K562 (cell line): ENCODE measurements around the gene IFI27L1. TPM values are rescaled to one million over a fixed set of nuclear protein-coding genes. Genes with fewer than 3 reads are reported as not detected.

Experiments
- CBX5 ChIP-seq: IDR thresholded peaks from 2 replicates; pipeline ENCODE4 v1.6.1; 2014; ENCODE audit warnings: low read depth, borderline replicate concordance
- DACH1 ChIP-seq: fragments of 450-650 bp; IDR thresholded peaks from 2 replicates; pipeline ENCODE4 v1.6.1; 2018; ENCODE audit not compliant: partially characterized antibody
- EHMT2 ChIP-seq: fragments of 450-650 bp; IDR thresholded peaks from 2 replicates; pipeline ENCODE4 v1.6.1; 2018; ENCODE audit warnings: antibody characterized with exemption
- EZH2 ChIP-seq: IDR thresholded peaks from 2 replicates; pipeline ENCODE4 v1.6.1; 2012; ENCODE audit warnings: low read depth, mild to moderate bottlenecking, inconsistent platforms, low read length, borderline replicate concordance
- HOXB6 ChIP-seq: fragments of 250-450 bp; sonication (Bioruptor Pico); IDR thresholded peaks from 2 replicates; pipeline ENCODE4 v1.5.1; 2022; ENCODE audit warnings: mild to moderate bottlenecking, borderline replicate concordance
- POLR2H ChIP-seq: IDR thresholded peaks from 2 replicates; pipeline ENCODE4 v1.6.1; 2016; ENCODE audit warnings: missing genetic modification characterization, low read depth, mild to moderate bottlenecking, control low read depth, missing compliant biosample characterization, moderate library complexity
- PTBP1 ChIP-seq: fragments of 200-400 bp; formaldehyde crosslinking; IDR thresholded peaks from 2 replicates; pipeline ENCODE4 v1.6.1; 2017; ENCODE audit warnings: low read depth, low read length
- RBBP5 ChIP-seq: fragments of 200-600 bp; sonication (generic); IDR thresholded peaks from 2 replicates; pipeline ENCODE4 v1.6.1; 2012; ENCODE audit warnings: borderline replicate concordance, mild to moderate bottlenecking, low read length, control low read depth, inconsistent platforms; ENCODE audit not compliant: insufficient read depth, poor library complexity, severe bottlenecking
- RFX5 ChIP-seq: IDR thresholded peaks from 2 replicates; pipeline ENCODE4 v1.6.1; 2011; ENCODE audit warnings: low read depth, mild to moderate bottlenecking, improper control_type of control experiment, low read length
- TEAD4 ChIP-seq, 2 experiments: sonication (generic) in 1 of 2; formaldehyde crosslinking in 1 of 2; IDR thresholded peaks; 2 replicates each; pipeline versions ENCODE4 v1.6.1 to v1.8.0; 2012 to 2022; ENCODE audit warnings: borderline replicate concordance in 1 of 2, inconsistent platforms in 1 of 2, low read length in 1 of 2, mild to moderate bottlenecking in 1 of 2, missing genetic modification reagents in 1 of 2
- ZBTB1 ChIP-seq: sonication (generic); formaldehyde crosslinking; IDR thresholded peaks from 2 replicates; pipeline ENCODE4 v1.8.1; 2023; ENCODE audit warnings: missing genetic modification reagents, low read depth, mild to moderate bottlenecking, borderline replicate concordance
- ZNF77 ChIP-seq: fragments of 250-450 bp; sonication (Bioruptor Pico); IDR thresholded peaks from 2 replicates; pipeline ENCODE4 v1.5.0; 2020
- ZNF778 ChIP-seq: fragments of 450-650 bp; formaldehyde crosslinking; IDR thresholded peaks from 2 replicates; pipeline ENCODE4 v1.4.0; 2020; ENCODE audit warnings: mild to moderate bottlenecking, moderate library complexity
- polyA plus RNA-seq, 8 experiments: library from polyadenylated mRNA; depleted of rRNA in 4 of 8; stranded (reverse) in 5 of 8; unstranded in 3 of 8; fragments of >200 nt; fragmentation: Nextera tagmentation in 2 of 8; fragmentation: Illumina TruSeq in 1 of 8; extraction: Ambion mirVana in 2 of 8; extraction: Trizol in 1 of 8; gene quantifications; 2 replicates each; pipeline versions ENCODE4 v1.2.1 to v1.2.3, GENCODE V29; 2011 to 2014; ENCODE audit warnings: inconsistent platforms in 1 of 8, missing spikeins in 1 of 8
- total RNA-seq, 7 experiments: library from RNA; depleted of rRNA in 6 of 7; stranded (reverse); fragments of >200 nt in 6 of 7; fragmentation: Illumina TruSeq in 2 of 7; extraction: Trizol in 2 of 7; gene quantifications; 2 replicates each; pipeline versions ENCODE4 v1.2.1 to v1.2.3, GENCODE V29; 2011 to 2021; ENCODE audit warnings: low replicate concordance in 1 of 7
- TF ChIP-seq, protein P1 (sequence below): fragments of 450-650 bp; IDR thresholded peaks from 2 replicates; pipeline ENCODE4 v1.6.1; 2017; ENCODE audit warnings: mild to moderate bottlenecking, moderate library complexity
- TF ChIP-seq, protein P2 (sequence below): sonication (generic); formaldehyde crosslinking; IDR thresholded peaks from 2 replicates; pipeline ENCODE4 v1.8.0; 2022; ENCODE audit warnings: missing genetic modification reagents, mild to moderate bottlenecking, borderline replicate concordance
- TF ChIP-seq, protein P3 (sequence below): fragments of 250-450 bp; sonication (Bioruptor Pico); IDR thresholded peaks from 2 replicates; pipeline ENCODE4 v1.6.1; 2021; ENCODE audit warnings: mild to moderate bottlenecking

The IFI27L1 gene
- total and polyA plus RNA-seq, 9 of the 15 experiments (the other 6 are each of a cell fraction or from before 2014, with no cell fraction given): 14.5 to 28.0 (median 23.8) TPM

DNA sequence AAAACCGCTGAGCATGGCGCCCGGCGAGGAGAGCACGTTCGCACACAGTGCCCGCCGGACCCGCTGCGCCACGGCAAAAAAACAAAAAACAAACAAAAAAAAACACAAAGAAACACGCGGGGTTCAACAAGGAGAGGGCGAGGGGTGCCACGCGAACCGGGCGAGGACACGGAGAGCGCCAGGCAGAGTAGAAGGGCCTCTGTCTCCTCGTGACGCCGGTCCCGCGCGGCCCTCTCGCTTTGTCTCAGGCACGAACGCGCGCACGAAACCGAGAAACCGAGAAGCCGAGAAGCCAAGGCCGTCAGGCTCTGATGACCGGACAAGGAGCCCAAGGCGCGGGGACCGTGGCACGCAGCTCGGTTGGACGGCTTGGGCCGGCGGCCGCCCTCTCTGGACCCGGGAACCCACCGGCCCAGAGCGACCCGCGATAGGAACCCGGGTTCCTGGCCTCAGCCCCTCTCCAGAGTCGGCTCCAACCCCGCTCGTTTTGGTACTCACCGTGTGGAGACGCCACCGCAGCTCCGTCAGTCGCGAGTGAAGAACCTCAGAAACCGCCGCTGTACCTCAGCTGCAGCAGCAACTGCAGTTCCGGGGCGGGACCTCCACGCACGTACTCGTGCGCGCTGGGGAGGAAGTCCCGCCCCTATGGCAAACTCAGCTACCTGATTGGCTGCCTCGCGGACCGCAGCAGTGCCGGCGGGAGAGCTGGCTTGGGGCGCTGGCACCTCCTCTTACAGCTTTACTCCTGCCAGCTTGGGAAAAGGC lies at the start of gene IFI27L1, which contains the start of gene DDX24 (continued):
- TF ChIP-seq, protein P1, sequence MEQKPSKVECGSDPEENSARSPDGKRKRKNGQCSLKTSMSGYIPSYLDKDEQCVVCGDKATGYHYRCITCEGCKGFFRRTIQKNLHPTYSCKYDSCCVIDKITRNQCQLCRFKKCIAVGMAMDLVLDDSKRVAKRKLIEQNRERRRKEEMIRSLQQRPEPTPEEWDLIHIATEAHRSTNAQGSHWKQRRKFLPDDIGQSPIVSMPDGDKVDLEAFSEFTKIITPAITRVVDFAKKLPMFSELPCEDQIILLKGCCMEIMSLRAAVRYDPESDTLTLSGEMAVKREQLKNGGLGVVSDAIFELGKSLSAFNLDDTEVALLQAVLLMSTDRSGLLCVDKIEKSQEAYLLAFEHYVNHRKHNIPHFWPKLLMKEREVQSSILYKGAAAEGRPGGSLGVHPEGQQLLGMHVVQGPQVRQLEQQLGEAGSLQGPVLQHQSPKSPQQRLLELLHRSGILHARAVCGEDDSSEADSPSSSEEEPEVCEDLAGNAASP: no peak
- TF ChIP-seq, protein P2, sequence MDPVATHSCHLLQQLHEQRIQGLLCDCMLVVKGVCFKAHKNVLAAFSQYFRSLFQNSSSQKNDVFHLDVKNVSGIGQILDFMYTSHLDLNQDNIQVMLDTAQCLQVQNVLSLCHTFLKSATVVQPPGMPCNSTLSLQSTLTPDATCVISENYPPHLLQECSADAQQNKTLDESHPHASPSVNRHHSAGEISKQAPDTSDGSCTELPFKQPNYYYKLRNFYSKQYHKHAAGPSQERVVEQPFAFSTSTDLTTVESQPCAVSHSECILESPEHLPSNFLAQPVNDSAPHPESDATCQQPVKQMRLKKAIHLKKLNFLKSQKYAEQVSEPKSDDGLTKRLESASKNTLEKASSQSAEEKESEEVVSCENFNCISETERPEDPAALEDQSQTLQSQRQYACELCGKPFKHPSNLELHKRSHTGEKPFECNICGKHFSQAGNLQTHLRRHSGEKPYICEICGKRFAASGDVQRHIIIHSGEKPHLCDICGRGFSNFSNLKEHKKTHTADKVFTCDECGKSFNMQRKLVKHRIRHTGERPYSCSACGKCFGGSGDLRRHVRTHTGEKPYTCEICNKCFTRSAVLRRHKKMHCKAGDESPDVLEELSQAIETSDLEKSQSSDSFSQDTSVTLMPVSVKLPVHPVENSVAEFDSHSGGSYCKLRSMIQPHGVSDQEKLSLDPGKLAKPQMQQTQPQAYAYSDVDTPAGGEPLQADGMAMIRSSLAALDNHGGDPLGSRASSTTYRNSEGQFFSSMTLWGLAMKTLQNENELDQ (CRISPR knock-in tag): no peak
- no peak for TF ChIP-seq PTBP1
- TF ChIP-seq CBX5: no peak
- TF ChIP-seq RFX5: no peak
- no peak for TF ChIP-seq ZNF778 (CRISPR knock-in tag)
- TF ChIP-seq POLR2H (tag): peak; percentile 62; the same call in 1 of the 2 replicates
- peak; percentile 52; the same call in 1 of the 2 replicates for TF ChIP-seq ZBTB1 (CRISPR knock-in tag)
- TF ChIP-seq DACH1: no peak
- no peak for TF ChIP-seq EHMT2
- TF ChIP-seq RBBP5: peak; percentile 71
- no peak for TF ChIP-seq HOXB6 (CRISPR knock-in tag)
- TF ChIP-seq, protein P3, sequence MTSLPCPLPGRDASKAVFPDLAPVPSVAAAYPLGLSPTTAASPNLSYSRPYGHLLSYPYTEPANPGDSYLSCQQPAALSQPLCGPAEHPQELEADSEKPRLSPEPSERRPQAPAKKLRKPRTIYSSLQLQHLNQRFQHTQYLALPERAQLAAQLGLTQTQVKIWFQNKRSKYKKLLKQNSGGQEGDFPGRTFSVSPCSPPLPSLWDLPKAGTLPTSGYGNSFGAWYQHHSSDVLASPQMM: no peak
- TF ChIP-seq EZH2: no peak
- TF ChIP-seq ZNF77 (CRISPR knock-in tag): no peak
- no peak for TF ChIP-seq TEAD4 (IDR thresholded peaks at IDR 0.05; ENCODE audit: low read length)
- TF ChIP-seq TEAD4 (CRISPR knock-in tag; IDR thresholded peaks at IDR 0.05; ENCODE audit: borderline replicate concordance): no peak
